Mucosa of gallbladder (tissue), 1 donor: Measurements from ENCODE around the gene CELA2B. TPM values are rescaled to one million over a fixed set of nuclear protein-coding genes. Genes with fewer than 3 reads are reported as not detected.
"Not testable (repeated sequence)": the region's sequence is repeated elsewhere in the genome, so short reads cannot be mapped to it uniquely, and the experiment has no call there.

ENCODE experiments used
- DNase-seq: peaks from one replicate; pipeline ENCODE4 v3.0.0-alpha.2; 2020; ENCODE audit warnings: low spot score
- total RNA-seq: library from RNA; stranded (reverse); gene quantifications from one replicate; pipeline ENCODE4 v1.2.1, GENCODE V29; 2021
- donor health status: DM: no; HTN: no; CAD: no.

CELA2B gene
- total RNA-seq, 1 donor from 2014 or later = 0.35 TPM

GRCh38 chr1:15468145-15468544 is 7.8 kb upstream of the CELA2B start:
- no peak for DNase-seq

DNA sequence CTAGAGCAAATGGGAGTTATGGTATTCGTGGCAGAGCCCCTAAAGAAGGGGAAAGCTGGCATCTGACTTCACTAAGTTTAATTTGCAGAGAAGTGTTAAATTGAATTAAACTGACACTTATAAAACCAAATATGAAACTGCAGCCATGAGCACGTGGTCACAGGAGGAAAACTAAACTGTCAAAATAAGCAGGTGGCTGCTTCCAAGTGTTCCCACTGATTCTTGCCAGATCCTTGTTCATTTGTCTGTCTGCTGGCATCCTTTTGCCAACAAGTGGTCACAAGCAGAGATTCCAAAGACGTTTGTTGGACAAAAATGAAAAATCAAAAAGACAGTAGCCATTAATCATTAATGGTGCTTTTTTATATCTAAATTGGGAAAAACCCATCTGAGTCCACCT is 6.5 kb upstream of the CELA2B start:
- DNase-seq = no peak

- DNase-seq = not testable (repeated sequence)
Observed at GRCh38 chr1:15469821-15470448, 6.0 kb upstream of the CELA2B start.

GRCh38 chr1:15471067-15471466 is 4.8 kb upstream of the CELA2B start:
- not testable (repeated sequence) for DNase-seq

- DNase-seq = not testable (repeated sequence)
Observed at GRCh38 chr1:15471723-15472122, 4.2 kb upstream of the CELA2B start.

DNA sequence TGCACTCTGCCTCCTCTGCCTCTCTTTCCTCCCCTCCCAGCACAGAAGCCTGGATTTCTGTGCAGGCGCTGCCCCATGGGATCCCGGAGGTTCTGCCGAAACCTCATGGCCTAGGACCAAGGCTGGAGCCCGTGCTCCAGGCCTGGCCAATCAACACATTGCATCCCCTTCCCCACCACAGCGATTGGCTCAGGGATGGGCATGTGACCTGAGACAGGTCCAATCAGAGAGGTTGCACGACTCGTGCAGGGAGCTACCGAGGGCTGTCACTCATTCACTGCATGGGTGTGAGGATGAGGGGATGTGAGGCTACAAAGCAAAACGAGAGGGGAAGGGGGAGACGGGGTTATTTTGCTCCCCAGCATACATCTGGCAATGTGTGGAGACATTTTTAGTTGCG is 3.3 kb upstream of the CELA2B start:
- DNase-seq = no peak

DNA sequence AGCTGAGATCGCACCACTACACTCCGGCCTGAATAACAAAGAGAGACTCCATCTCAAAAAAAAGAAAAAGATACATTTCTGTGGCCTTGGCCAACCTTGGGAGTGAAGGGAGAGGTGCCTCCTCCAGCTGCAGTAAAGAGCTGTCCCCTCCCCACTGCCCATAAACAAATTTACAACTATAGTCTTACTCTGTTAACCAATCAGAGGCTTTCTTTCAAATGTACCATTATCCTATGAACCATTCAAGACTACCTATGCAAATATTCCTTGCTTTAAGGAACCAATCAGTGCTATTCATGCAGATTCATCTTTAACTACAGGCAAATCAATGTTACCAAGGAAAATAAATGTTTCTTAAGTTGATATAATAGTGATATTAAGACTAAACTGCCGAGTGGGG is 1.0 kb downstream of the CELA2B start:
- no peak for DNase-seq

DNA sequence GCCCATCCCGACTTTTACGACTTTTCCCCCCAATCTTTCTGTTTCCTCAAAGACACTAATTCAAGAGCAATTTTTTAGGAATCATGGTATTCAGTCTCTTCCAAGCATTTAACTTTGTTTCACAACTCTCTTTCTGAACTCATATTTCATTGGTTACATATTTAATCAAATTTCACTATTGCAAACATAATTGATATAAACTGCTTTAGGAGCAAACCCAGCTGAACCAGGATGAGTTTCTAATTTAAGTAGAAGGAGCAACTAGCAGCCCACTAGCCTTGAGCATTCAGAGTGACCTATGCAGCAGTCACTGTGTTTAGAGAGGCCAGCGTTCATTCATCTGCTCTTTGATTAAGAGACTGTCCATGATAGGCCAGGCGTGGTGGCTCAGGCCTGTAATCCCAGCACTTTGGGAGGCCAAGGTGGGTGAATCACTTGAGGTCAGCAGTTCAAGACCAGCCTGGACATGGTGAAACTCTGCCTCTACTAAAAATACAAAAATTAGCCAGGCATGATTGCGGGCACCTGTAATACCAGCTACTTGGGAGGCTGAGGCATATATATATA is 1.8 kb downstream of the CELA2B start:
- DNase-seq = no peak

- no peak for DNase-seq
Observed at GRCh38 chr1:15479654-15480347, 3.9 kb downstream of the CELA2B start.

DNA sequence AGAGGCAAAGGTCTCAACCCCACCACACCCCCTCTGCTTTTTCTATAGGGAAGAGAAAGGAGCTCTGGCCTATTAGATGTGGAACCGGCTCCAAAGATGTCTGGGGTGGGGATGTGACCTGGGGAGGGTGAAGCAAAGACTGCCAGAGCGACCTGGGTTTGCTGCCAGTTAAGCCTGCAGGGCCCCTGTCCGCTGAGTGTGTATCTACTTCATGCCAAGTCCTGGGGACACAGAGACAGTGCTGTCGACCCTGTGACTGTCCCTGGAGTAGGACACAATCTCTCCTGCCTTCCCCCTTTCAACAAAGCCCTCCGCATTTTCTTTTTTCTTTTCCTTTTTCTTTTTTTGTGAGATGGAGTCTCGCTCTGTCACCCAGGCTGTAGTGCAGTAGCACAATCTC is 6.6 kb downstream of the CELA2B start:
- not testable (repeated sequence) for DNase-seq

- not testable (repeated sequence) for DNase-seq
Observed at GRCh38 chr1:15482983-15483543, 7.2 kb downstream of the CELA2B start.

DNA sequence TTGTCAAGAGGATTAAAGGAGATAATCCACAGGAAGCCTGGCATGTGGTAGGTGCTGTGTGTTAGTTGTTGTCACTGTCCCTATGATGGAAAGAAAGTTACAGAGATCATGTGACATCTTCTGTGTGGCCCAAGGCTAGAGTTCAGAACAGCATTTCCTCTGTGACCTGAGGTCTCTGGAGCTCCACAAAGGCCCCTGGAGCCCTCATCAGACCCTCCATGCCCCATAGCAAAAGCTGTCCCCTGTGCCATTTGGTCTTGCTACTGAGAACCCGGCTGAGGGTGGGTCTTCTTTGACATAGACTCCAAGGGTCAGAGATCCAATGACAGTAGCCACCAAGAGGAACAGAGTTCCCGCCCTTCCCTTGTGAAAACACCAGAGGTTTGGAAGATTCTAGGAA is 8.1 kb downstream of the CELA2B start:
- no peak for DNase-seq

DNA sequence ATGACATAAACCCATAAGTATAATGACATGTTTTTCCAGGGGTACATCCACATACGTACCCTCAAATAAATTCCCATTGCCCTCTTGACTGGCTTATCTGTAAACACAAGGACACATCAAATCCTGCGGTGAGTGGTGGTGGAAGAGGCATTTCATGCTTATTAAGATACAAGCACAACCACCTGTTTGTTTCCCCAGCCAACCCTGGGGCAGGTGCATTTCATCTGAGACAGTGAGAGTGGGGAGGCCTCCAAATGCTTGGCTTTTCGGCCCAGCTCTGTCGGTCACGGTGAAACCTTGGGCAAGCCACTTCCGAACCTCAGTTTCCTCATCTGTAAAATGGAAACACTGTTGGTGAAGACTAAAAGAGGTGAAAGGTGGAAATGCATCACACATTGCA is 8.5 kb downstream of the CELA2B start:
- DNase-seq = not testable (repeated sequence)

- no peak for DNase-seq
Observed at GRCh38 chr1:15485636-15486035, 9.7 kb downstream of the CELA2B start.

GRCh38 chr1:15486844-15487610 is 11.1 kb downstream of the CELA2B start:
- DNase-seq = not testable (repeated sequence)

- no peak for DNase-seq
Observed at GRCh38 chr1:15488371-15488770, 12.5 kb downstream of the CELA2B start.

DNA sequence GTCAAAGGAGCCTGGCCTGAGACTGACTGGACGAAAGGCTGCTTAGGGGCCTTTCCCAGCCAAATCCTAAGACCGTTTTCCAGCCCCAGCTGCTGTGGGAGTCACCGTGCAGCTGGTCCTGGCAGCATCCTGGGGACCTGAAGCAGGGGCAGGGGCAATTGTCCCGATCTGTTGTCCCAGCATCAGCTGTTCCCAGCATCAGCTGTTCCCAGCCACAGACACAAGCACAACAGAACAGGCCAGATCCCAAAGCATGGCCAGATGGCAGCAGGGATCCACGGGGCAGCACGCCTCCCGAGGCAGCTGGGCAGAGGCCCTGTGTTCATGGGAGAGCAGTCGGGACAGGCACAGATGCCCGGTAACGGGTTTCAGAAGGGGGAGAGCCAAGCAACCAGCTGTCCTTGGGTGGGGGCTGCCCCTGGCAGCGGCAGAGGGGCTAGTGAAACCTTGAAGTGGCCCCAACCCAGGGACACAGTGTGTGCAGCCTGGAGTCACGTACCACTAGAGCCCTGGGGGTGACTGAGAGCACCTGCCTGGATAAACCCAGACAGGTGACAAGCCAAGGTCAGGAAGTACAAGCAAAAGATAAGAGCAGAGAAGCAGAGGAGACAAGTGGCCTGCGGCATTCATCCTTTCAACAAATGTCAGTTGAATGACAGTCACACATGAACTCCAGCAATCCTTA is 13.3 kb downstream of the CELA2B start:
- no peak for DNase-seq

DNA sequence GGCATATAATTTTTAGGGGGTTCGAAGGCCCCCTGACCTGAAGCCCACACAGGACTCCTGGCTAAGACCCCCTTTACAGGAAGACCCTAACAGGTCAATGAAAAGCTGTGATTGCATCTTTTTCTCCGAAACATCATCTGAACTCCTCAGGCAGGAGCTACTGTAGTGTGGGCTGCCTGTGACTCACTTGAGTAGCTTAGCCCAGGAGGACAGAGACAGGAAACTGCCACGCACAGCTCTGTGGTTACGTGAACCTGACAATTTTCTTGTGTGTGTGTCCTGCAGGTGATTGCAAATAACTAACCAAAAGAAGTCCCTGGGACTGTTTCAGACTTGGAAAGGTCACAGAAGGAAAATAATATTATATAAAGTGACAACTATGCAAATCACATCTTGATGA is 15.1 kb downstream of the CELA2B start:
- DNase-seq = not testable (repeated sequence)

GRCh38 chr1:15492596-15492995 is 16.7 kb downstream of the CELA2B start:
- DNase-seq = no peak

DNA sequence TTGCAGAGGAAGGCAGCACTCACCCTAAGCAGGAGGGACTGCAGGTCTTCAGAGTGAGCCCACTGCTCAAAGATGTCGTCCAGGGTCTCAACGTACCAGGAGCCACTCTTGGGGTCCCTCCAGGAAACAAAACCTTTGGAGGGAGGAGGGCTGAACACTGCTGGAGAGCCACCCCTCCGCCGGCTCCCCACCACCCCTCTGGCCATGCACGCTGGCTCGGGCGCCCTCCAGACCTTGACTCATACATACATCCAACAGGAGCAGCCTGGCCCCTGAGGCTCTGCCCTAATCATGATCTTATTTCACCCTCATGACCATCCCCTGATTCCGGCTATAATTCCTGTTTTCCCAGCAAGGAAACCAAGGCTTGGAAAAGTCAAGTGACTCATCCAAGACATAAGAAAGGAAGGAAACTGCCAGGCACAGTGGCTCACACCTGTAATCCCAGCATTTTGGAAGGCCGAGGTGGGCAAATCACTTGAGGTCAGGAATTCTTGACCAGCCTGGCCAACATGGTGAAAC is 18.0 kb downstream of the CELA2B start:
- no peak for DNase-seq
